B cell (primary cell): ENCODE data around the gene UTS2B.

ENCODE experiments used
- EZH2 ChIP-seq: IDR thresholded peaks from 2 replicates; pipeline ENCODE4 v1.6.1; 2012; ENCODE audit warnings: borderline replicate concordance, low read depth, mild to moderate bottlenecking, moderate library complexity, low read length; ENCODE audit not compliant: insufficient read depth, poor library complexity, severe bottlenecking
- TF ChIP-seq, protein P1 (sequence below): fragments of 200-600 bp; IDR thresholded peaks from one replicate; pipeline ENCODE4 v1.8.0; 2022; ENCODE audit warnings: antibody characterized with exemption, mild to moderate bottlenecking

DNA sequence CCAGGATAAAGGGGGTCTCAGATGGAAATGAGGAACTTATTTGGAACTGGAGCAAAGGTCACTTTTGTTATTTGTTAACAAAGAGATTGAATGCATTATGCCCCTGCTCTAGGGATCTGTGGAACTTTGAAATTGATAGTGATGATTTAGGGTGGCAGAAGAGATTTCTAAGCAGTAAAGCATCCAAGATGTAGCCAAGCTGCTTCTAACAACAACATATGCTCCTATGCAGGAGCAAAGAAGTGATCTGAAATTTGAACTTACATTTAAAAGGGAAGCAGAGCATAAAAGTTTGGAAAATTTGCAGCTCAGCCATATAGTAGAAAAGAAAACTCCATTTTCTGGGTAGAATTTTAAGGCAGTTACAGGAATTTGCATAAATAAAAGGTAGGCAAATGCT is 31.5 kb downstream of the UTS2B start:
- TF ChIP-seq, protein P1, sequence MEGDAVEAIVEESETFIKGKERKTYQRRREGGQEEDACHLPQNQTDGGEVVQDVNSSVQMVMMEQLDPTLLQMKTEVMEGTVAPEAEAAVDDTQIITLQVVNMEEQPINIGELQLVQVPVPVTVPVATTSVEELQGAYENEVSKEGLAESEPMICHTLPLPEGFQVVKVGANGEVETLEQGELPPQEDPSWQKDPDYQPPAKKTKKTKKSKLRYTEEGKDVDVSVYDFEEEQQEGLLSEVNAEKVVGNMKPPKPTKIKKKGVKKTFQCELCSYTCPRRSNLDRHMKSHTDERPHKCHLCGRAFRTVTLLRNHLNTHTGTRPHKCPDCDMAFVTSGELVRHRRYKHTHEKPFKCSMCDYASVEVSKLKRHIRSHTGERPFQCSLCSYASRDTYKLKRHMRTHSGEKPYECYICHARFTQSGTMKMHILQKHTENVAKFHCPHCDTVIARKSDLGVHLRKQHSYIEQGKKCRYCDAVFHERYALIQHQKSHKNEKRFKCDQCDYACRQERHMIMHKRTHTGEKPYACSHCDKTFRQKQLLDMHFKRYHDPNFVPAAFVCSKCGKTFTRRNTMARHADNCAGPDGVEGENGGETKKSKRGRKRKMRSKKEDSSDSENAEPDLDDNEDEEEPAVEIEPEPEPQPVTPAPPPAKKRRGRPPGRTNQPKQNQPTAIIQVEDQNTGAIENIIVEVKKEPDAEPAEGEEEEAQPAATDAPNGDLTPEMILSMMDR, result no peak
- no peak for TF ChIP-seq EZH2
